ENCODE measurements around the gene CDC14B. TPM values are rescaled to one million over a fixed set of nuclear protein-coding genes. Genes with fewer than 3 reads are reported as not detected.

Gene CDC14B
- total RNA-seq, 1 experiment from 2014 or later: 28.4 TPM

GRCh38 chr9:96487949-96488348 is 131.7 kb downstream of the CDC14B start:
- Histone ChIP-seq H4K8ac (replicated peaks; ENCODE audit: insufficient read length, low read depth, low read length) (no peak overlapping the region), H3K9ac (ENCODE audit: extremely low read depth, insufficient read length, low read length) (no peak overlapping the region), H3K27me3 (ENCODE audit: insufficient read depth, low read length) (no peaks in the 10 kb centered on the region), H4K5ac (ENCODE audit: insufficient read length, low read depth, low read length) (no peak overlapping the region), H3K23ac (ENCODE audit: insufficient read length, low read depth, low read length) (no peak overlapping the region), H2AK5ac (ENCODE audit: insufficient read length, low read length) (no peak overlapping the region), H3K56ac (ENCODE audit: insufficient read length, low read depth, low read length) (no peak overlapping the region), H3T11ph (ENCODE audit: low read length) (no peak overlapping the region), H3K4me1 (ENCODE audit: insufficient read depth, low read length) (no peaks in the 10 kb centered on the region), H2BK15ac (ENCODE audit: low read depth, low read length) (no peak overlapping the region), H3K79me1 (ENCODE audit: insufficient read depth, low read depth, low read length, poor library complexity, severe bottlenecking) (no peaks in the 10 kb centered on the region), H3K4me2 (ENCODE audit: insufficient read depth, insufficient read length, low read length) (no peak overlapping the region), H2BK20ac (ENCODE audit: low read depth, low read length, poor library complexity, severe bottlenecking) (no peak overlapping the region), H3K27ac (ENCODE audit: insufficient read length, low read depth, low read length) (no peak overlapping the region), H3K9me3 (ENCODE audit: control insufficient read depth, low read depth, low read length) (no peaks in the 10 kb centered on the region), H2BK120ac (ENCODE audit: low read depth, low read length, poor library complexity, severe bottlenecking) (no peak overlapping the region), H3K14ac (ENCODE audit: insufficient read depth, low read length) (no peak overlapping the region), H2BK12ac (ENCODE audit: insufficient read length, low read depth, low read length) (no peak overlapping the region), H3K23me2 (ENCODE audit: insufficient read length, low read depth, low read length, poor library complexity, severe bottlenecking) (no peaks in the 10 kb centered on the region), H3K18ac (ENCODE audit: insufficient read length, low read depth, low read length) (no peak overlapping the region), H4K91ac (ENCODE audit: insufficient read length, low read depth, low read length) (no peak overlapping the region), H4K20me1 (ENCODE audit: control insufficient read depth, insufficient read depth, insufficient read length) (no peaks in the 10 kb centered on the region), H3K79me2 (ENCODE audit: insufficient read depth, low read length) (no peaks in the 10 kb centered on the region), H3K4ac (ENCODE audit: low read depth, low read length) (no peak overlapping the region), H2AFZ (ENCODE audit: low read length) (no peak overlapping the region), H2BK5ac (ENCODE audit: insufficient read length, low read length) (no peak overlapping the region)
- WGBS (ENCODE audit: extremely low coverage, insufficient read length, low lambda C conversion rate): no CpG with 5 or more reads among the region's 10 CpGs
- no peak for DNase-seq
- H3K4me1 Mint-ChIP-seq: no peaks in the 10 kb centered on the region
- no peaks in the 10 kb centered on the region for H3K27me3 Mint-ChIP-seq (ENCODE audit: low read depth)
- TF ChIP-seq CTCF (conservative IDR thresholded peaks at IDR 0.05): no peak
- H3K4me3 Mint-ChIP-seq: no peak overlapping the region
- no peaks in the 10 kb centered on the region for H3K9me3 Mint-ChIP-seq
- peaks cover 8 to 63% (median 51%) of the 10 kb centered on the region in 3 experiments for H3K36me3 Mint-ChIP-seq (ENCODE audit: insufficient read depth in 1 of 3, low read depth in 3 of 3)
- H3K27ac Mint-ChIP-seq: no peak overlapping the region
